Testis (tissue), 3 donors: ENCODE results near the gene SREBF2. TPM values are rescaled to one million over a fixed set of nuclear protein-coding genes. Genes with fewer than 3 reads are reported as not detected.
"Not testable (repeated sequence)": the region's sequence is repeated elsewhere in the genome, so short reads cannot be mapped to it uniquely, and the experiment has no call there.

ENCODE experiments used
- DNase-seq: peaks from one replicate; pipeline ENCODE4 v3.0.0-alpha.2; 2019
- H3K27ac ChIP-seq, 2 donors: fragments of 200-600 bp; sonication (generic); one replicate each; pipeline ENCODE4 v1.5.1; 2019
- H3K27me3 ChIP-seq: fragments of 200-600 bp; sonication (generic); one replicate; pipeline ENCODE4 v1.5.1; 2019
- H3K36me3 ChIP-seq: fragments of 200-600 bp; sonication (generic); one replicate; pipeline ENCODE4 v1.5.1; 2017; ENCODE audit warnings: low read depth; ENCODE audit errors: missing control alignments
- H3K4me1 ChIP-seq: fragments of 200-600 bp; sonication (generic); one replicate; pipeline ENCODE4 v1.5.1; 2019
- H3K4me3 ChIP-seq, 2 donors: fragments of 200-600 bp; sonication (generic); one replicate each; pipeline ENCODE4 v1.5.1; 2017 to 2019
- H3K9me3 ChIP-seq: fragments of 200-600 bp; sonication (generic); one replicate; pipeline ENCODE4 v1.5.1; 2017
- POLR2A ChIP-seq: fragments of 450-650 bp; IDR thresholded peaks from one replicate; pipeline ENCODE4 v1.6.1; 2017; ENCODE audit warnings: antibody characterized with exemption, mild to moderate bottlenecking, moderate library complexity
- WGBS, 2 donors: methylation state at CpG; one replicate each; pipeline ENCODE4 v1.1.5; 2018; 5-methylcytosine and 5-hydroxymethylcytosine counted together
- intact Hi-C: fragments of 100-400 bp; cut with DNase I; formaldehyde crosslinking; loops from one replicate; pipeline ENCODE4 v1.15.1; 2023; ENCODE audit warnings: low total_unique reads
- polyA plus RNA-seq: library from polyadenylated mRNA; stranded (reverse); fragments of 350-450 nt; fragmentation: Illumina TruSeq; extraction: RNeasy Lipid Tissue Mini Kit (QIAGEN cat#74804); gene quantifications from one replicate; pipeline ENCODE4 v1.2.3, GENCODE V29; 2014; ENCODE audit warnings: low read depth, low replicate concordance; ENCODE audit not compliant: insufficient read depth
- total RNA-seq, 2 donors: library from RNA; depleted of rRNA; stranded (reverse); fragments of >200 nt; gene quantifications; one replicate each; pipeline ENCODE4 v1.2.3, GENCODE V29; 2016
- TF ChIP-seq, protein P1 (sequence below), 3 experiments: fragments of 450-650 bp in 2 of 3; fragments of 200-600 bp in 1 of 3; sonication (generic) in 1 of 3; IDR thresholded peaks; one replicate each; pipeline ENCODE4 v1.5.1; 2016 to 2019; ENCODE audit warnings: antibody characterized with exemption in 3 of 3, mild to moderate bottlenecking in 2 of 3, moderate library complexity in 1 of 3

SREBF2 gene
- total and polyA plus RNA-seq, 3 donors from 2014 or later, result 59.7 to 119 (median 79.8) TPM

DNA sequence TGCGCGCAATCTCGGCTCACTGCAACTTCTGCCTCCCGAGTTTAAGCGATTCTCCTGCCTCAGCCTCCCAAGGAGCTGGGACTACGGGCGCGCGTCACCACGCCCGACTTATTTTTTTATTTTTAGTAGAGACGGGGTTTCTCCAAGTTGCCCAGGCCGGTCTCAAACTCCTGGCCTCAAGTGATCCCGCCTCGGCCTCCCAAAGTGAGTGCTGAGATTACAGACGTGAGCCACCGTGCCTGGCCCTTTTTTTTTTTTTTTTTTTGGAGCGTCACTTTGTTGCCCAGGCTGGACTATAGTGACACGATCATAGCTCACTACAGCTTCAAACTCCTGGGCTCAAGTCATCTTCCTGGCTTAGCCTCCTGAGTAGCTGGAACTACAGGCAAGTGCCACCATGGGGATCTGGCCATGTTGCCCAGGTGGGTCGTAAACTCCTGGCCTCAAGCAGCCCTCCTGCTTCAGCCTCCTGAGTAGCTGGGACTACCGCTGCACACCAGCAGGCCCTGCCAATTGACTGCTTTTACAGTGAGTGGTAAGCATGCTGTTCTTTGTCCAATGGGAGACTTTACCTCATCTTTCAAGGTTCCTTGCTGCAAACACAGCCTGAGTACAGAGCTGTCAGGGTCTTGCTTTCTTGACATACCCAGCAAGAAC is 114.6 kb downstream of the SREBF2 start:
- Histone ChIP-seq H3K27me3 (no peaks in the 10 kb centered on the region), H3K9me3 (no peaks in the 10 kb centered on the region), H3K27ac (peak overlapping the region in 1 of 2 donors; percentile 59), H3K36me3 (no peaks in the 10 kb centered on the region), H3K4me3 (peak overlapping the region; percentile 65 to 69), H3K4me1 (peaks cover 5% of the 10 kb centered on the region)
- TF ChIP-seq POLR2A, result no peak
- TF ChIP-seq, protein P1, sequence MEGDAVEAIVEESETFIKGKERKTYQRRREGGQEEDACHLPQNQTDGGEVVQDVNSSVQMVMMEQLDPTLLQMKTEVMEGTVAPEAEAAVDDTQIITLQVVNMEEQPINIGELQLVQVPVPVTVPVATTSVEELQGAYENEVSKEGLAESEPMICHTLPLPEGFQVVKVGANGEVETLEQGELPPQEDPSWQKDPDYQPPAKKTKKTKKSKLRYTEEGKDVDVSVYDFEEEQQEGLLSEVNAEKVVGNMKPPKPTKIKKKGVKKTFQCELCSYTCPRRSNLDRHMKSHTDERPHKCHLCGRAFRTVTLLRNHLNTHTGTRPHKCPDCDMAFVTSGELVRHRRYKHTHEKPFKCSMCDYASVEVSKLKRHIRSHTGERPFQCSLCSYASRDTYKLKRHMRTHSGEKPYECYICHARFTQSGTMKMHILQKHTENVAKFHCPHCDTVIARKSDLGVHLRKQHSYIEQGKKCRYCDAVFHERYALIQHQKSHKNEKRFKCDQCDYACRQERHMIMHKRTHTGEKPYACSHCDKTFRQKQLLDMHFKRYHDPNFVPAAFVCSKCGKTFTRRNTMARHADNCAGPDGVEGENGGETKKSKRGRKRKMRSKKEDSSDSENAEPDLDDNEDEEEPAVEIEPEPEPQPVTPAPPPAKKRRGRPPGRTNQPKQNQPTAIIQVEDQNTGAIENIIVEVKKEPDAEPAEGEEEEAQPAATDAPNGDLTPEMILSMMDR (IDR thresholded peaks at IDR 0.05), result no peak
- 43 to 62% methylated on average over 19 to 21 of the region's 21 CpGs for WGBS, 2 donors
- DNase-seq, result no peak
- intact Hi-C loops, result no loop called here

DNA sequence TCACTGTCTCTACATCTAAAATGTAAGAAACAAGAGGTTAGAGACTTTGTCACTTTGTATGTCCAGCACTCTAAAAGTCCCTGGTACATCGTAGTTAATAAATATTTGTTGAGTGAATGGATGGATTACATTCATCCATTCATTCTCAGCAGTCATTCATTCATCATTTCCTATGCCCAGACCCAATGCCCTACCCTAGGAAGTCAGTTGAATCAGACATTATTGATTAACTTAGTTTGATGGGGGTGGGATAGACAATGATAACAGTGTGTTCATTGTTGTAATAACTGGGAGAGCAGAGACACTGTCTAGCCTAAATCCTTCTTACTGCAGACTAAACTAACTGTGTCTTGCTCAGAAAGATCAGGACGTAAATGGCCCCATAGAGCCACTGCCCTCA is 115.2 kb downstream of the SREBF2 start:
- no peak for DNase-seq
- 88 to 95% methylated on average over 2 of the region's 2 CpGs for WGBS, 2 donors
- Histone ChIP-seq H3K27ac (no peak overlapping the region), H3K36me3 (no peaks in the 10 kb centered on the region), H3K4me3 (no peak overlapping the region), H3K27me3 (no peaks in the 10 kb centered on the region), H3K9me3 (no peaks in the 10 kb centered on the region), H3K4me1 (peaks cover 5% of the 10 kb centered on the region)
- intact Hi-C loops, result no loop called here
- TF ChIP-seq POLR2A, result no peak
- TF ChIP-seq, protein P1 (IDR thresholded peaks at IDR 0.05), result no peak

DNA sequence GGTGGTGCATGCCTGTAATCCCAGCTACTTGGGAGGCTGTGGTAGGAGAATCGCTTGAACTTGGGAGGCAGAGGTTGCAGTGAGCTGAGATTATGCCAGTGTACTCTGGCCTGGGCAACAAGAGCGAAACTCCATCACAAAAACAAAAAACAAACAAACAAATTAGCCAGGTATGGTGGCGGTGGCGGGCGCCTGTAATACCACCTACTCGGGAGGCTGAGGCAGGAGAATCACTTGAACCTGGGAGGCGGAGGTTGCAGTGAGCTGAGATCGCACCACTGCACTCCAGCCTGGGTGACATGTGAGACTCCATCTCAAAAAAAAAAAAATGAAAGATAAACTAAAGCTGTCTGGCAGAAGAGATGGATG is 116.0 kb downstream of the SREBF2 start:
- H3K4me3 ChIP-seq, DNase-seq, intact Hi-C loops, H3K36me3 ChIP-seq, H3K9me3 ChIP-seq, H3K4me1 ChIP-seq, H3K27ac ChIP-seq, H3K27me3 ChIP-seq: not testable (repeated sequence)
- 88% methylated on average over 8 of the region's 8 CpGs for WGBS, 2 donors

DNA sequence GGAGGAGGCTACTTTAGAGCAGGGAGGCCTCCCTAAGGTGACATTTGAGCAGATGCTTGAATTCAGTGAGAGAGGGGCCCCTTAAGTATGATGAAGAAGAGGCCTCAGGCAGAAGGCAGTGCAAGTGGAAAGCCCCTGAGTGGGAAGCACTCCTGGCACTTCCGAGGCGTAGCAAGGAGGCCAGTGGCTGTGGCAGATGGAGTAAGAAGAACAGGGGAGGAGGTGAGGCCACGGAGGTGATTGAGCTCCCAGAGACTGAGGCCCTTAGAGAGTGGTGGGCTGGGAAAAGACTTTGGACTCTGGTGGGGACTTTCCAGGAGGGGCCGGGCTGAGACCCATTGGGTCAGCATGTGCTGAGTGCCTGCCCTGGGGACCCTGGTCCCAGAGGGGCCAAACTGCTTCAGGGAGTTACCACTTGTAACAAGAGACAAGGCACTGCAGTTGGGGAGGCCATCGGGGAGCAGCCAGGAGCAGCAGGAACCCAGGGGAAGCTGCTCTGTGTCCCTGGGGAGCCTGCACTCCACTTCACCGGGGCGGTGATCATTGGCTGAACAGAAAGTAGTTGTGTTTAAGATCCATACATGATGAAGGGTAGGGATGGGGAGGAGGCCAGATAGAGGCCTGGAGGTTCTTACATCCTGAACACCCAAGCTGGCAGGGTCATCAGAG is 116.5 kb downstream of the SREBF2 start:
- 88 to 94% methylated on average over 7 of the region's 7 CpGs for WGBS, 2 donors
- no peaks in the 10 kb centered on the region for H3K9me3 ChIP-seq
- H3K27ac ChIP-seq, result no peak overlapping the region
- no peaks in the 10 kb centered on the region for H3K36me3 ChIP-seq
- peaks cover 5% of the 10 kb centered on the region for H3K4me1 ChIP-seq
- TF ChIP-seq, protein P1 (IDR thresholded peaks at IDR 0.05), result no peak
- TF ChIP-seq POLR2A, result no peak
- intact Hi-C loops, result no loop called here
- no peak for DNase-seq
- no peak overlapping the region for H3K4me3 ChIP-seq
- H3K27me3 ChIP-seq, result no peaks in the 10 kb centered on the region

DNA sequence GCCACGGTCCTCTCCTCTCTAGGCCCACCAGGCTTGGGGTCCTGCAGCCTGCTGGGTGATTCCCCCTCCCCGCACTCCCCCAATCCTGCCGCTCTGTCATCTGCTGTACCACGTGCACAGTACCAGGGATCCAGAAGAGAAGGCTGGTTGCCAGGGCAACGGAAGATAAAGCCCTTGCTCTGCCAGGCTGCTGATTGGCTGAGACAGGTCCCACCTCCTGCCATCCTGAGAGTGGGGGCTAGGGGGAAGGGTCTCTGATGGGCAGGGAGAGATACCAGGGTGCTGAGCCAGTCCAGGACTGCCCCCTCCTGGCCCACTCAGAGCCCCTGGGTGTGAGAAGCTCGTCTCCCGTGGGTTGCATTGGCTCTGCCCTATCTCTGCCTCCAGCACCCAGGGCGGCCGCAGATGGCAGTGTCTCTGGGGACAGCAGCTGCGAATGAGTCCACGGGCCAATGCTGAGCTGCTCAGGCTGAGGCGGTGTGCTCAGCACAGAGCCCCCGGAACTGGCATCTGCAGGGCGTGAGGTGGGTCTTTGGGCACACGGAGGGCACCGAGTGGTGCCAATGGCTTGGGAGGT is 119.1 kb downstream of the SREBF2 start, which contains the start of gene SMIM45:
SMIM45 (plus strand) TSS at position 253 of the 577 bp plus-strand sequence.
- 67 to 83% methylated on average over 8 to 14 of the region's 16 CpGs for WGBS, 2 donors
- intact Hi-C loops, result no loop called here
- TF ChIP-seq, protein P1 (IDR thresholded peaks at IDR 0.05), result no peak
- TF ChIP-seq POLR2A, result no peak
- H3K27ac ChIP-seq, result no peak within 1 kb of the TSS
- no peaks in the 10 kb centered on the region for H3K27me3 ChIP-seq
- no peak within 1 kb of the TSS for H3K4me3 ChIP-seq
- H3K9me3 ChIP-seq, result no peaks in the 10 kb centered on the region
- DNase-seq, result peak; percentile 43
- H3K36me3 ChIP-seq, result no peaks in the 10 kb centered on the region
- H3K4me1 ChIP-seq, result no peaks in the 10 kb centered on the region
